HL-60 (cell line): ENCODE results near the gene SEC31B.

Source experiments
- DNase-seq, 2 experiments: peaks; one replicate each; pipeline ENCODE4 v3.0.0-alpha.2; 2010 to 2020; ENCODE audit warnings: low read depth in 1 of 2, low spot score in 1 of 2
- H3K27ac ChIP-seq: fragments of 250-450 bp; sonication (Bioruptor Pico); replicated peaks from 2 replicates; pipeline ENCODE4 v1.5.1; 2020; ENCODE audit warnings: mild to moderate bottlenecking, moderate library complexity
- H3K27me3 ChIP-seq: fragments of 250-450 bp; sonication (Bioruptor Pico); 2 replicates; pipeline ENCODE4 v1.5.1; 2021; ENCODE audit warnings: mild to moderate bottlenecking, moderate library complexity; ENCODE audit not compliant: insufficient read depth, poor library complexity, severe bottlenecking
- H3K4me3 ChIP-seq: replicated peaks from 2 replicates; pipeline ENCODE4 v1.5.1; 2011; ENCODE audit warnings: mild to moderate bottlenecking, control low read depth, low read length; ENCODE audit not compliant: insufficient read depth
- CTCF ChIP-seq: IDR thresholded peaks from one replicate; pipeline ENCODE4 v1.5.1; 2011; ENCODE audit warnings: low read length, control low read depth, inconsistent platforms; ENCODE audit not compliant: insufficient read depth
- GABPA ChIP-seq: IDR thresholded peaks from 2 replicates; pipeline ENCODE4 v1.6.1; 2012; ENCODE audit warnings: low read depth
- POLR2AphosphoS5 ChIP-seq: IDR thresholded peaks from 2 replicates; pipeline ENCODE4 v1.6.1; 2012; ENCODE audit warnings: low read depth
- SPI1 ChIP-seq: IDR thresholded peaks from 2 replicates; pipeline ENCODE4 v1.6.1; 2012; ENCODE audit warnings: low read depth, mild to moderate bottlenecking, borderline replicate concordance
- TF ChIP-seq, protein P1 (sequence below): IDR thresholded peaks from 2 replicates; pipeline ENCODE4 v1.6.1; 2012; ENCODE audit warnings: low read depth; ENCODE audit not compliant: insufficient replicate concordance

Gene SEC31B

GRCh38 chr10:100462709-100463108, 57.0 kb downstream of the SEC31B start, which contains the start of gene WNT8B:
WNT8B (plus strand) TSS chr10:100463009; CDS start chr10:100463169, 160 bp downstream.
- TF ChIP-seq CTCF (no peak), GABPA (no peak), POLR2AphosphoS5 (no peak), SPI1 (no peak)
- no peak for DNase-seq
- H3K27me3 ChIP-seq = peaks cover 4% of the 10 kb centered on the region
- H3K27ac ChIP-seq = no peak within 1 kb of the TSS
- no peak within 1 kb of the TSS for H3K4me3 ChIP-seq

DNA sequence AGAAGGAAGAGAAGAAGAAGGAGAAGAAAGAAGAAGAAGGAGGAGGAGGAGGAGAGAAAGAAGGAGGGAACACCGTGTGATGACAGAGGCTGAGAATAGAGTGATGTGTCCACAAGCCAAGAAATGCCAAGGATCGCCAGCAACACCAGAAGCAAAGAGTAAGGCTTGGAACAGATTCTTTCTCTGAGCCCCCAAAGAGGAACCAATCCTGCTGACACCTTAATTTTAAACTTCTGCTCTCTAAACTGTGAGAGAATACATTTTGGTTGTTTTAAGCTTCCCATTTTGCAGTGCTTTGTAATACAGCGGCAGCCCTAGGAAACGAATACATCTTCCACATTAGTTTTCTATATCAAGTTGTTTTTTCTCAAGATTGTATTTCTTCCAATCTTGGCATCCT, 70.7 kb downstream of the SEC31B start:
- Histone ChIP-seq H3K27ac (no peak overlapping the region), H3K27me3 (no peaks in the 10 kb centered on the region), H3K4me3 (no peak overlapping the region)
- no peak for DNase-seq
- TF ChIP-seq, protein P1, sequence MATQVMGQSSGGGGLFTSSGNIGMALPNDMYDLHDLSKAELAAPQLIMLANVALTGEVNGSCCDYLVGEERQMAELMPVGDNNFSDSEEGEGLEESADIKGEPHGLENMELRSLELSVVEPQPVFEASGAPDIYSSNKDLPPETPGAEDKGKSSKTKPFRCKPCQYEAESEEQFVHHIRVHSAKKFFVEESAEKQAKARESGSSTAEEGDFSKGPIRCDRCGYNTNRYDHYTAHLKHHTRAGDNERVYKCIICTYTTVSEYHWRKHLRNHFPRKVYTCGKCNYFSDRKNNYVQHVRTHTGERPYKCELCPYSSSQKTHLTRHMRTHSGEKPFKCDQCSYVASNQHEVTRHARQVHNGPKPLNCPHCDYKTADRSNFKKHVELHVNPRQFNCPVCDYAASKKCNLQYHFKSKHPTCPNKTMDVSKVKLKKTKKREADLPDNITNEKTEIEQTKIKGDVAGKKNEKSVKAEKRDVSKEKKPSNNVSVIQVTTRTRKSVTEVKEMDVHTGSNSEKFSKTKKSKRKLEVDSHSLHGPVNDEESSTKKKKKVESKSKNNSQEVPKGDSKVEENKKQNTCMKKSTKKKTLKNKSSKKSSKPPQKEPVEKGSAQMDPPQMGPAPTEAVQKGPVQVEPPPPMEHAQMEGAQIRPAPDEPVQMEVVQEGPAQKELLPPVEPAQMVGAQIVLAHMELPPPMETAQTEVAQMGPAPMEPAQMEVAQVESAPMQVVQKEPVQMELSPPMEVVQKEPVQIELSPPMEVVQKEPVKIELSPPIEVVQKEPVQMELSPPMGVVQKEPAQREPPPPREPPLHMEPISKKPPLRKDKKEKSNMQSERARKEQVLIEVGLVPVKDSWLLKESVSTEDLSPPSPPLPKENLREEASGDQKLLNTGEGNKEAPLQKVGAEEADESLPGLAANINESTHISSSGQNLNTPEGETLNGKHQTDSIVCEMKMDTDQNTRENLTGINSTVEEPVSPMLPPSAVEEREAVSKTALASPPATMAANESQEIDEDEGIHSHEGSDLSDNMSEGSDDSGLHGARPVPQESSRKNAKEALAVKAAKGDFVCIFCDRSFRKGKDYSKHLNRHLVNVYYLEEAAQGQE = no peak
- TF ChIP-seq CTCF = no peak
- no peak for TF ChIP-seq GABPA
- no peak for TF ChIP-seq SPI1
- no peak for TF ChIP-seq POLR2AphosphoS5

GRCh38 chr10:100447663-100448062, 72.0 kb downstream of the SEC31B start:
- Histone ChIP-seq H3K27me3 (no peaks in the 10 kb centered on the region), H3K27ac (no peak overlapping the region), H3K4me3 (no peak overlapping the region)
- DNase-seq = no peak
- no peak for TF ChIP-seq CTCF
- no peak for TF ChIP-seq SPI1
- TF ChIP-seq, protein P1 = no peak
- TF ChIP-seq GABPA = no peak

DNA sequence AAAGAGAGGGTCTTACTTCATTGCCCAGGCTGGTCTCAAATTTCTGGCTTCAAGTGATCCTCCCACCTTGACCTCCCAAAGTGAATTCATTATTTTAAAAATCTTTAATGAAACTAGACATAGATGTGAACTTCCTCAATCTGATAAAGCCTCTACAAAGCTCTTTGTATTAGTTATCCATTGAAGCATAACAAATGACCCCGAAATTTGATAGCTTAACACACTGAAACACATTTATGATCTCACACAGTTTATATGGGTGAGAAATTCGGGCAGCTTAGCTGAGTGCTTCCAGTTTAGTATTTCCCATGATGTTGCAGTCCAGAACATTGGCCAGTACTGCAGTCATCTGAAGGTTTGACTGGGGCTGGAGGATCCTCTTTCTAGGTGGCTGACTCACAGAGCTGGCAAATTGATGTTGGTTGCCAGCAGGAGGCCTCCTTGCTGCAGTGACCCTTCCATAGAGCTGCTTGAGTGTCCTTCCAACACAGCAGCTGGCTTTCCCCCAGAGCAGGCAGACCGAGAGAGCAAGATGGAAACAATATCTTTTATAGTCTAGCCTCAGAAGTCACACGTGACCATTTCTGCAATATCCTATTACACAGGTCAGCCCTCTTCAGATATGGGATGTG, 73.4 kb downstream of the SEC31B start:
- no peaks in the 10 kb centered on the region for H3K27me3 ChIP-seq
- no peak overlapping the region for H3K27ac ChIP-seq
- DNase-seq = no peak
- no peak overlapping the region for H3K4me3 ChIP-seq
- no peak for TF ChIP-seq SPI1
- TF ChIP-seq, protein P1 = no peak
- TF ChIP-seq POLR2AphosphoS5 = no peak
- TF ChIP-seq CTCF = no peak
